HCT116 (cell line): ENCODE measurements around the gene HHAT. TPM values are rescaled to one million over a fixed set of nuclear protein-coding genes. Genes with fewer than 3 reads are reported as not detected.

Source experiments
- ATAC-seq: fragments of 200-7000 bp; cut with Tn5 transposase; 2 replicates; pipeline ENCODE4 v1.9.1; 2020; ENCODE audit warnings: mild to moderate bottlenecking, moderate library complexity
- BruUV-seq: library from RNA; stranded (reverse); fragments of 400-500 nt; replicated peaks from 2 replicates; lab custom pipeline; 2021; lab: Mats Ljungman, UMichigan
- CTCF ChIA-PET: fragments of 300-600 bp; sonication (Branson Sonifier 250); formaldehyde crosslinking; loops from one replicate; lab custom pipeline; 2021; ENCODE audit warnings: antibody characterized with exemption; lab: Charles Lee
- POLR2A ChIA-PET: fragments of 300-600, 350-600 bp; sonication (Branson Sonifier 250); formaldehyde crosslinking; loops from one replicate; lab custom pipeline; 2021; ENCODE audit warnings: antibody characterized with exemption; lab: Charles Lee
- RAD21 ChIA-PET, 2 experiments: fragments of 300-600 bp; sonication (Branson Sonifier 250); formaldehyde crosslinking; loops; one replicate each; lab custom pipeline; 2023; ENCODE audit warnings: low total read pairs in 2 of 2; ENCODE audit not compliant: uncharacterized antibody in 2 of 2, unreplicated experiment in 2 of 2, low non-redundant PET in 1 of 2; lab: Charles Lee
- DNase-seq: peaks from one replicate; pipeline ENCODE4 v3.0.0-alpha.2; 2010; ENCODE audit warnings: low read depth, low spot score
- H2AFZ ChIP-seq: fragments of 200-600 bp; shearing (Covaris generic), sonication (generic); 2 replicates; pipeline ENCODE4 v1.6.1; 2017; ENCODE audit warnings: low read depth, mixed run types, mixed read lengths, antibody characterized with exemption, low read length; ENCODE audit not compliant: poor library complexity, severe bottlenecking
- H3K27ac ChIP-seq: 2 replicates; pipeline ENCODE4 v1.5.1; 2012; ENCODE audit warnings: low read depth, low read length
- H3K27me3 ChIP-seq: fragments of 200-600 bp; sonication (generic); 2 replicates; pipeline ENCODE4 v1.6.1; 2016; ENCODE audit warnings: mixed run types, low read length, mixed read lengths; ENCODE audit not compliant: insufficient read depth
- H3K36me3 ChIP-seq, 2 experiments: fragments of 200-500 bp in 1 of 2; fragments of 200-600 bp in 1 of 2; sonication (Bioruptor generic) in 1 of 2; sonication (generic) in 1 of 2; 2 replicates each; pipeline versions ENCODE4 v1.5.1 to v1.6.1; 2014 to 2016; ENCODE audit warnings: low read length in 2 of 2, inconsistent platforms in 1 of 2, mixed read lengths in 1 of 2, mixed run types in 1 of 2; ENCODE audit not compliant: insufficient read depth in 2 of 2, control insufficient read depth in 1 of 2
- H3K4me1 ChIP-seq, 2 experiments: fragments of 200-600 bp in 1 of 2; sonication (generic) in 1 of 2; 2 replicates each; pipeline versions ENCODE4 v1.5.1 to v1.6.1; 2012 to 2017; ENCODE audit warnings: low read length in 2 of 2, inconsistent platforms in 1 of 2, mild to moderate bottlenecking in 1 of 2, mixed read lengths in 1 of 2, mixed run types in 1 of 2, moderate library complexity in 1 of 2; ENCODE audit not compliant: insufficient read depth in 2 of 2, control insufficient read depth in 1 of 2
- H3K4me2 ChIP-seq: fragments of 200-600 bp; sonication (generic); 2 replicates; pipeline ENCODE4 v1.6.1; 2017; ENCODE audit warnings: mixed run types, low read length, mixed read lengths
- H3K4me3 ChIP-seq, 2 experiments: fragments of 200-600 bp in 1 of 2; sonication (generic) in 1 of 2; replicated peaks in 1 of 2; 2 replicates each; pipeline ENCODE4 v1.5.1; 2011 to 2016; ENCODE audit warnings: low read length in 2 of 2, control low read depth in 1 of 2, low read depth in 1 of 2, mild to moderate bottlenecking in 1 of 2, mixed read lengths in 1 of 2, mixed run types in 1 of 2
- H3K79me2 ChIP-seq: fragments of 200-600 bp; sonication (generic); 2 replicates; pipeline ENCODE4 v1.6.1; 2017; ENCODE audit warnings: mild to moderate bottlenecking, mixed run types, low read length, moderate library complexity, mixed read lengths; ENCODE audit not compliant: insufficient read depth
- H3K9ac ChIP-seq: fragments of 200-600 bp; sonication (generic); 2 replicates; pipeline ENCODE4 v1.6.1; 2016; ENCODE audit warnings: low read length, mixed read lengths
- H3K9me2 ChIP-seq: fragments of 200-600 bp; sonication (generic), shearing (Covaris generic); 2 replicates; pipeline ENCODE4 v1.6.1; 2017; ENCODE audit warnings: mixed run types, mild to moderate bottlenecking, moderate library complexity; ENCODE audit not compliant: insufficient read depth
- H3K9me3 ChIP-seq, 2 experiments: fragments of 200-500 bp in 1 of 2; fragments of 200-600 bp in 1 of 2; sonication (Bioruptor generic) in 1 of 2; sonication (generic) in 1 of 2; 2 replicates each; pipeline ENCODE4 v1.6.1; 2014 to 2017; ENCODE audit warnings: low read length in 2 of 2, mixed read lengths in 2 of 2, inconsistent platforms in 1 of 2, low read depth in 1 of 2, mild to moderate bottlenecking in 1 of 2, mixed run types in 1 of 2, moderate library complexity in 1 of 2; ENCODE audit not compliant: control insufficient read depth in 1 of 2, insufficient read depth in 1 of 2
- H4K20me1 ChIP-seq: fragments of 200-600 bp; sonication (generic), shearing (Covaris generic); 2 replicates; pipeline ENCODE4 v1.6.1; 2017; ENCODE audit warnings: mixed run types, mild to moderate bottlenecking, moderate library complexity; ENCODE audit not compliant: insufficient read depth
- ATF3 ChIP-seq: IDR thresholded peaks from 2 replicates; pipeline ENCODE4 v1.6.1; 2012
- CBX3 ChIP-seq: IDR thresholded peaks from 2 replicates; pipeline ENCODE4 v1.6.1; 2012; ENCODE audit warnings: low read depth
- CEBPB ChIP-seq: IDR thresholded peaks from 2 replicates; pipeline ENCODE4 v1.6.1; 2012; ENCODE audit warnings: low read depth
- CTCF ChIP-seq, 3 experiments: fragments of 200-600 bp in 1 of 3; sonication (generic) in 1 of 3; IDR thresholded peaks in 2 of 3; conservative IDR thresholded peaks in 1 of 3; 2 replicates each; pipeline ENCODE4 v1.5.1; 2012 to 2017; ENCODE audit warnings: low read depth in 2 of 3, low read length in 2 of 3, antibody characterized with exemption in 1 of 3, borderline replicate concordance in 1 of 3, control low read depth in 1 of 3, mild to moderate bottlenecking in 1 of 3, mixed read lengths in 1 of 3, mixed run types in 1 of 3, moderate library complexity in 1 of 3; ENCODE audit not compliant: insufficient read depth in 1 of 3
- ELF1 ChIP-seq: IDR thresholded peaks from 2 replicates; pipeline ENCODE4 v1.6.1; 2012; ENCODE audit warnings: low read depth, borderline replicate concordance
- EZH2 ChIP-seq: fragments of 200-600 bp; sonication (generic); IDR thresholded peaks from 2 replicates; pipeline ENCODE4 v1.6.1; 2017; ENCODE audit warnings: antibody characterized with exemption, mixed run types
- EZH2phosphoT487 ChIP-seq: fragments of 200-600 bp; IDR thresholded peaks from 2 replicates; pipeline ENCODE4 v1.6.1; 2018; ENCODE audit warnings: antibody characterized with exemption, borderline replicate concordance
- FOSL1 ChIP-seq: IDR thresholded peaks from 2 replicates; pipeline ENCODE4 v1.6.1; 2012; ENCODE audit warnings: low read depth
- JUND ChIP-seq: IDR thresholded peaks from 2 replicates; pipeline ENCODE4 v1.6.1; 2012
- POLR2A ChIP-seq: IDR thresholded peaks from 2 replicates; pipeline ENCODE4 v1.7.0; 2011; ENCODE audit warnings: borderline replicate concordance; ENCODE audit not compliant: insufficient read depth, insufficient read length; ENCODE audit errors: extremely low read depth
- RAD21 ChIP-seq: IDR thresholded peaks from 2 replicates; pipeline ENCODE4 v1.6.1; 2012; ENCODE audit warnings: low read depth, mild to moderate bottlenecking
- SIN3A ChIP-seq: IDR thresholded peaks from 2 replicates; pipeline ENCODE4 v1.6.1; 2012; ENCODE audit warnings: low read depth
- SP1 ChIP-seq: IDR thresholded peaks from 2 replicates; pipeline ENCODE4 v1.6.1; 2012; ENCODE audit warnings: low read depth
- TCF7L2 ChIP-seq: IDR thresholded peaks from 2 replicates; pipeline ENCODE4 v1.7.0; 2011; ENCODE audit warnings: borderline replicate concordance, inconsistent platforms; ENCODE audit not compliant: insufficient read depth, insufficient read length; ENCODE audit errors: extremely low read depth
- YY1 ChIP-seq: IDR thresholded peaks from 2 replicates; pipeline ENCODE4 v1.6.1; 2011; ENCODE audit warnings: low read length, low read depth, moderate library complexity, mild to moderate bottlenecking; ENCODE audit not compliant: insufficient replicate concordance; ENCODE audit errors: extremely low read depth
- ZFX ChIP-seq: fragments of 450-650 bp; IDR thresholded peaks from 2 replicates; pipeline ENCODE4 v1.6.1; 2017
- ZNF274 ChIP-seq: fragments of 200-500 bp; sonication (Bioruptor generic); IDR thresholded peaks from 2 replicates; pipeline ENCODE4 v1.6.1; 2014; ENCODE audit warnings: mild to moderate bottlenecking, low read depth, low read length, inconsistent platforms
- intact Hi-C: fragments of 100-400 bp; cut with micrococcal nuclease; formaldehyde crosslinking; loops from 2 replicates; pipeline ENCODE4 v1.10.0; 2022
- total RNA-seq: library from RNA; stranded (reverse); gene quantifications from one replicate; pipeline ENCODE4 v1.2.1, GENCODE V29; 2021; ENCODE audit not compliant: unreplicated experiment

HHAT gene
- total RNA-seq, 1 experiment from 2014 or later = 2.7 TPM

- TF ChIP-seq CTCF (IDR thresholded peaks at IDR 0.05 in 2 of 3, conservative IDR thresholded peaks at IDR 0.05 in 1 of 3; ENCODE audit: borderline replicate concordance in 1 of 3, insufficient read depth in 1 of 3, low read depth in 2 of 3, low read length in 2 of 3) (no peak), CBX3 (no peak), FOSL1 (no peak)
Observed at GRCh38 chr1:210328746-210329503, at the start of gene HHAT (continued).

- Histone ChIP-seq H3K4me1 (no peaks in the 10 kb centered on the region), H3K27ac (no peak overlapping the region), H3K4me3 (no peak overlapping the region), H3K4me2 (no peak overlapping the region), H3K9ac (no peak overlapping the region), H3K27me3 (0 out of 2 replicates have a peak, but pooled peaks cover 2% of the 10 kb centered on the region), H2AFZ (no peak overlapping the region), H3K9me3 (peaks cover 5 to 18% of the 10 kb centered on the region in 2 experiments; a peak in 3 of 4 replicates), H4K20me1 (no peaks in the 10 kb centered on the region), H3K36me3 (no peaks in the 10 kb centered on the region), H3K79me2 (no peaks in the 10 kb centered on the region), H3K9me2 (no peaks in the 10 kb centered on the region)
- no TSS peak for BruUV-seq
- ChIA-PET CTCF (no interaction called here), POLR2A (no interaction called here), RAD21 (no interaction called here)
- TF ChIP-seq ATF3 (no peak), CEBPB (no peak), RAD21 (no peak), YY1 (no peak), FOSL1 (no peak), ZFX (no peak), JUND (no peak), SIN3A (no peak), ZNF274 (no peak), SP1 (no peak), TCF7L2 (no peak), CTCF (IDR thresholded peaks at IDR 0.05 in 2 of 3, conservative IDR thresholded peaks at IDR 0.05 in 1 of 3; ENCODE audit: borderline replicate concordance in 1 of 3, insufficient read depth in 1 of 3, low read depth in 2 of 3, low read length in 2 of 3) (no peak), EZH2 (no peak), ELF1 (no peak), EZH2phosphoT487 (no peak), POLR2A (no peak), CBX3 (no peak)
- DNase-seq (no peak), ATAC-seq (no peak)
- intact Hi-C loops = no loop called here
Observed at GRCh38 chr1:210280221-210280620, 48.5 kb upstream of the HHAT start.
